CD1c-positive myeloid dendritic cell (primary cell): ENCODE results near the gene STEAP1B.
"Not testable (repeated sequence)": the region's sequence is repeated elsewhere in the genome, so short reads cannot be mapped to it uniquely, and the experiment has no call there.

Experiments
- DNase-seq: peaks from one replicate; pipeline ENCODE4 v3.0.0-alpha.2; 2016; ENCODE audit errors: extremely low spot score

The STEAP1B gene

DNA sequence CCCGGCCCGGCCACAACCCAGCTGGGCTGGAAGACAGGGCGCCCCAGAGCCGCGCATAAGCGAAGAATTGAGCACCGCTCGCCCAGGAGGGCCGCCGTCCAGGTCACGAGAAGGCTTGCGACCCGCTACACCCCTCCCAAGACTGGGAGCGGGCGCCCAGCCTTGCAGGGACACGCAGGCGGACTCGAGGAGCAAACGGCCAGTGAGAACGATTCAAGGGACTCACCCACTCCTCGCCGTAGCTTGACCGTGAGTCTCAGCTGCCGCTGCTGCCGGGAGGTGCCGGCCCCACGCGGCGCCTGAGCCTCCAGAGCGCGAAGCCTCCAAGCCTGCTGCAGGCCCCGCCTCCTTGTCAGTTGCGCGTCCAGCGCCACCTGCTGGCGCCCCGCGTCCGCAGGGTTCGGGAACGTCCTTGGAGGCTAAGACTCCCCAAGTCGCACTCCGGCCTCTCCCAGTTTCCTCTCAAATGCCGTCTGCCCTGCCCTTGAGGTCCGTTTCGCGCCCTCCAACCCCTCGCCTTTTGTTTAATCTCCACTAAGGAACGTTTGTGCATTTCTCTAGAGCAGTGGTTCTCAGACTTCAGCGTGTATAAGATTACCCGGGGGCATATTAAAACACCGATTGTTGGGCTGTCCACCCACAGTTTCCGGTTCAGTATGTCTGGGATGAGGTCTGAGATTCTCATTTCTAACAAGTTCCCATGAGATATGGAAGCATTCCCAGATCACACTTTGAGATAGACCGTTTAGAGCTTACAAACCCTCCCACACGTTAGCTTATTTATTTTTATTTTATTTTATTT lies at the start of gene STEAP1B:
STEAP1B (minus strand) TSS at position 301 of the 802 bp plus-strand sequence. CDS start 5,333 bp downstream, outside the sequence.
- DNase-seq: peak; percentile 91

DNA sequence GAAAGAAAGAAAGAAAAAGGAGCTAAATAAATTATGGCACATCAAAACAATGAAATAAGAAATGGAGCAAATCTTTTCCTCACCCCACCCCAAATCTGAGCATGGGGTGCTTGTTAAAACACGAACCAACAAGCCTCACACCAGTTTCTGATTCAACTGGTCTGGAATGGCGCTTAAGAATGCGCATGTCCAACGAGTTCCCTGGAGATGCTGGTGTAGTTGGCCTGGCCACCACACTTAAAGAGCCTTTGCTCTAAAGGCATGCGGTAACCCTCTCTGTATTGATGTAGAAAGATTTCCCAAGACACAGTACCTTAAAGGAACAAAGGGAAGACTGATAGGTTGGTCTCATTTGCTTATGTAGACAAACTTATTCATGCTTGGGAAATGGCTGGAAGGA lies 49.1 kb upstream of the STEAP1B start:
- DNase-seq: no peak

DNA sequence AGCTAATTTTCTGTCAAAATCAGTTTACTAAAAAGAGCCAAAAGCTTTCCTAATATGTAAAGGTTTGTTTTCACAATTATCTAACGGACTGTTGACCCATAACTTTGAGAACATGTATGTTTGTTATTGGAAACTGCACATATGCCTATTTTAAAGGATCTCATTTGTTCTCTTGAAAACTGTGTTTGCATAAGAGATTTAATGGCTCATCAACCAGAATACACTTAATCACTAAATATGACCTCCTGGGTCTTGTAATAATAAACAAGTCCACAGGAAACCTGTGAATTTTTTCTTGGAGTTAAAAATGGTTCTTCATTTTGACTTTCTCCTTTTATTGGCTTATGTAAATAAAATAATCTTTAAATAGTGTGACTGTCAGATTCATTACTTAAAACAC lies 48.3 kb upstream of the STEAP1B start:
- no peak for DNase-seq

DNA sequence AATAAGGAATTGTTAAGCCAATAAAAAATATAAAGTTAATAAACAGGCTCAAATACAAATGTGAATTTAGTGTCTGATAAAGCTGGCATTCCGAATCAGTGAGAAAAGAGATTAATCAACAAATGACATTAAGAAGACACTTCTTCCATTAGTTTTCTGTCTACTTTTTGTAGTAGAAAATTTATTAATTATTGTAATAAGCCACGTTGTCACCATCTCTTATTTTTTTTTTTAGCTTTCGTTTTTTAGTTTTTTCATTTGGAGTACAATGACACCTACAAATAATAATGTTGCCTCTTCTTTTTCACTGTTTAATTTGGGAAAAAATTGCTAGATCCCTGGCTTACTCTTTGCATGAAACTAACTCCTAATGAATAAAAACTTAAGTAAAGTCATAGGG lies 46.8 kb upstream of the STEAP1B start:
- DNase-seq: no peak

DNA sequence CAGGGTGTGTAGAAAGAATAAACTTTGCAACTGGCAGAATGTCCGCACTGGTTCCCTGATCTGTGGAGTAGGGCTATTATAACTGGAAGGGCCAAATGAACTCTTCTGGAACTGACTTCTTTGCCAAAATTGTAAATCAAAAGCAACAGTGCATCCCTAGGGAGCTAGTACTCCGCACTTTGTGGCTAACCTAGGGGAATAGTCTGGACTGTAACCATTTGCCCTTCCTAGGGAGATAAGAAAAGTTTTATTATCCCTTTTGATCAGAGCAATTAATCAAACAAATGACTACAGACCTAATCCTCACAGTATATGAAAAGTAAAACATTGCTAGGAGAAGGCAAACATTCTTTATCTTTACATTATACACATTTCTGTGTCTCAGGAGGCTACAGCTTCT lies 45.5 kb upstream of the STEAP1B start:
- DNase-seq: no peak

DNA sequence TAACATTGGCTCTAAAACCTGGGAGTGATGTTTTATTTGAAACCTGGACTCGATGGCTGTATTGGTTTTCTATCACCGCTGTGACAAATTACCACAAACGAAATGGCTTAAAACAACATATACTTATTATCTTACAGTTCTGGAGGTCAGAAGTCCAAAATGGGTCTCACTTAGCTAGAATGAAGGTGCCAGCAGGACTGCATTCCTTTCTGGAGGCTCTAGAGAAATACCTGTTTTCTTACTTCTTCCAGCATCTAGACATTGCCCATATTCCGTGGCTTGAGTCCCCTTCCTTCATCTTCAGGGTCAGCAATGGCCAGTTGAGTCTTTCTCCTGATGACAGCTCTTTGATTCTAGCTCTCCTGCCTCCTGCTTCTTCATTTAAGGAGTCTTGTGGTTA lies 44.3 kb upstream of the STEAP1B start:
- DNase-seq: no peak

DNA sequence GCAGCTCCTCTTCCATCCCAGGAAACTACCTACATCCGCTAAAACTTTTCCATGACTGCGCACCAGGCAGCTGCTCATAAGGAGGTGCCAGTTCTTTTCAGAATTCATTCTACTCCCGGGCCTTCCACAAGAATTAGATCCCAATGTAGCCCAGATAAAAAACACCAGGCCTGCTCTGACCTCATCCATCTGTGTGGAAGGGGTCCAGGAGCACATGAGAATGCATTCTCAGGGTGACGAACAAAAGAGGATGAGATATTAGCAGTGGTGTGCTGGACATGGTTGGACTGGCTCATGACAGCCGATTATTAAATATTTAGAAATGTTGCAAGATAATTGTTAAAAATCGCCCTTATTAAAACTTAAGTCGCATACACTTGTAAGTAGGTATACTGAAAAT lies 43.2 kb upstream of the STEAP1B start:
- DNase-seq: no peak

DNA sequence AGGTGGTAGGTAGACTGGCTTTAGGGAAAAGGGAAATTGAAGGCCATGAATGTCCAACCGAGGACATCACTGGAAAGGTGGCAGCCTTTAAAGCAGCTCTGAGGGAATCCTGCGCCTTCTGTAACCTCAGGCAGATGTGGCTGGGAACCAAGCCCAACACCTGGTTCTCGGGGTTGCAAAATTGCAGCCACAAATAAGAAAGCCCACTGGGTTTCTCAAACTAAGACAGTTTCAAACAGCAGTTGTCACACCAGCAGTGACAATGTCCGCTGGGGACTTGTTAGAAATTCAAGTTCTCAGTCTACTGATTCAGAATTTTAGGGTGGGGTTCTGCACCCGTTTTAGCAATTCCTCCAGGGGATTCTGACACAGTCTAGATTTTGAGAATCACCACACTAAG lies 42.7 kb upstream of the STEAP1B start:
- no peak for DNase-seq

DNA sequence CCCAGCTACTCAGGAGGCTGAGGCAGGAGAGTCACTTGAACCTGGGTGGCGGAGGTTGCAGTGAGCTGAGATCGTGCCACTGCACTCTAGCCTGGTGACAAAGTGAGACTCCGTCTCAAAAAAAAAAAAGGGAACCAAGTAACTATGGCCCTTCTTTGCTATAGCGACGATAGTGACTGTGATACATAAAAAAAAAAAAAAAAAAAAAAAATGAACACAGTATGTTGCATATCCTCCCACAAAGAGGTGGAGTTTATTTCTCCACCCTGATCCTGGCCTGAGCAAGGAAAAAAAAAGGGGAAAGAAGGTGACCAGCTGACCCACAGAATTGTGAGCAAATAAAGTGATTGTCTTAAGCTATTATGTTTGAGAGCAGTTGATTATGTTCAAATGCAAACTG lies 42.3 kb upstream of the STEAP1B start:
- peak; percentile 23 for DNase-seq

DNA sequence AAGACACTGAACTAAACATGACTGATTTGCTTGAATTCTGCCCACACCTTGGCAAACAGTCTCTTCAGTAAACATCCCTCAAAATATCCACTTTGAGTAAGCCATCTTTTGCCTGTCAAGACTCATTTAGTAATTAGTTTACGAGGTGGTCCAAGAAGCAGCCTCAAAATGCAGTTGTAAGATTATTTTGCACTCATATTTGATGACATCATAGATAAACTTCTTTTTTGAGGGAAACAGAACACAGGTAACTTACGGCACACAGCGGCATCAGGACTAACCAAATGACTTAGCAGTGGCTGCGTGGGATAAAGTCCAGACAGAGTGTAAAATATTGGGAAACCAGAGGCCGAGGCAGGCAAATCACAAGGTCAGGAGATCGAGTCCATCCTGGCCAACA lies 41.8 kb upstream of the STEAP1B start:
- DNase-seq: no peak

DNA sequence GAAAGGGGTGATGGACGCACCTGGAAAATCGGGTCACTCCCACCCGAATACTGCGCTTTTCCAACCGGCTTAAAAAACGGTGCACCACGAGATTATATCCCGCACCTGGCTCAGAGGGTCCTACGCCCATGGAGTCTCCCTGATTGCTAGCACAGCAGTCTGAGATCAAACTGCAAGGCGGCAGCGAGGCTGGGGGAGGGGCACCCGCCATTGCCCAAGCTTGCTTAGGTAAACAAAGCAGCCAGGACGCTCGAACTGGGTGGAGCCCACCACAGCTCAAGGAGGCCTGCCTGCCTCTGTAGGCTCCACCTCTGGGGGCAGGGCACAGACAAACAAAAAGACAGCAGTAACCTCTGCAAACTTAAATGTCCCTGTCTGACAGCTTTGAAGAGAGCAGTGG lies 28.5 kb upstream of the STEAP1B start:
- not testable (repeated sequence) for DNase-seq

DNA sequence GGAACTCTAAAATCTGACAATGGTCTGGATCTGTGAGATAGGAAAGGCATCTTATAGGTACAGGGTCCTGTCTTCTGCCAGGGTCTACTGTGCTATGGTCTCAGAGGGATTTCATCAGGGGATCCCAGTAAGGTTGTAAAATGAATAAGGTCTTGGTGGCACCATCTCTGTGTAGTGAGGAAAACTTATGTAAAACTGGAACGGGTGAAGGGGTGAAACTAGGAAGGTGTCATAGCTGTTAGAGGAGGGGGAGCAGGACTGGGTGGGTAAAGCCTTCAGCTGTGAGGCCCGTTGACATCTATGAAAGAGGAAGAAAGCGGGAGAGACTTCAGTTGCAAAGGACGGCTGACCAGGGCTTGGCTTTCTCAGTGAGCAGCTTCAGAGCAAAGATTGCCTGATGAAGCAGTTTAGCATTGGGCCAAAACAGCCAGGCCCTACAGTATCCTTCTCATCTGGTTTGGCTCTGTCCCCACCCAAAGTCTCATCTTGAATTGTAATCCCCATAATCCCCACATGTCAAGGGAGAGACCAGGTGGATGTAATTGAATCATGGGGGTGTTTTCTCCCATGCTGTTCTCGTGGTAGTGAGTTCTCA lies 24.5 kb upstream of the STEAP1B start:
- not testable (repeated sequence) for DNase-seq

DNA sequence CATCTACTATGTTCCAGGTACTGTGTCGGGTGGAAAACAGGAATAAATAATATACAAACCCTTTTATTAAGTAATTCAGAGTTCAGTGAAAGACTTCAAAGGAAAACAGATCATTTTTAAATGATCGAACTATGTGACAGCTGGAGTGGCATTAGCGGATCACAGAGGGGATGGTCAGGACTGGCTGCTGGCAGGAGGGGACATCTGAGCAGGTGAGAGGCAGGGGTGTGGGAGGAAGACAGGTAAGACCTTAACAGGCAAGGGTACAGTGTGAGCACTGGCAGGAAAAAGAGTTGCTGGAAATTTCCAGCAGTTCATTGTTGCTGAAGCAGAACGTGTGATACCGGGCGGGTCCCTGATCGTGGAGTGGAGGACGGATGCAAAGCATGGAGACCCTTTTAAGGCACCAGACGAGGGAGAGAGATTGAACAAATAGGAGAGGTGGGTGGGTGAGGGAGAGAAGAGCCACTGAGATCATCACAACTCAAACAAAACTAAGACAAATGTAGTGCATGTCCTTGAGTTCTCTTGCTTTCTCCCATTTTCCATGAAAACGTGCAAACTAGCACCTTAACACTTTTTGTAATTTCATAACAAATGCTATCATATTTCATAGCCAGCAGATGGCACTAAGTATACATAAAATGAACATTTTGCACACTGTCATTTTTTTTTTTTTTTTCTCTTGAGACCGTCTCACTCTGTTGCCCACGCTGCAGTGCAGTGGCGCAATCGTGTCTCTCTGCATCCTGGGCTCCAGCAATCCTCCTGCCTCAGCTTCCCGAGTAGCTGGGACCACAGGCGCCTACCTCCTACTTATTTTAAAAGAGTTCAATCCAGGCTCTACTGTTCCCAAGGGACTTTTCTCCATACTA lies 23.7 kb upstream of the STEAP1B start:
- peak; percentile 40 for DNase-seq

DNA sequence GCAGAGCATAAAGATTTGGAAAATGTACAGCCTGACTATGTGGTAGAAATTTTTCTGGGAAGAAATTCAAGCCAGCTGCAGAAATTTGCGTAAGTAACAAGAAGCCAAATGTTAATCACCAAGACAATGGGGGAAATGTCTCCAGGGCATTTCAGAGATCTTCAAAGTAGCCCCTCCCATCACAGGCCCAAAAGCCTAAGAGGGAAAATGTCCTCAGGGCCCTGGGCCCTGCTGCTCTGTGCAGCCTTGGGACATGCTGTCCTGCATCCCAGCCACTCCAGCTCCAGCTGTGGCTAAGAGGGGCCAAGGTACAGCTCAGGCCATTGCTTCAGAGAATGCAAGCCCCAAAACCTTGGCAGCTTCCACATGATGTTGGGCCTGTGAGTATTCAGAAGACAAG lies 19.6 kb upstream of the STEAP1B start:
- DNase-seq: not testable (repeated sequence)

DNA sequence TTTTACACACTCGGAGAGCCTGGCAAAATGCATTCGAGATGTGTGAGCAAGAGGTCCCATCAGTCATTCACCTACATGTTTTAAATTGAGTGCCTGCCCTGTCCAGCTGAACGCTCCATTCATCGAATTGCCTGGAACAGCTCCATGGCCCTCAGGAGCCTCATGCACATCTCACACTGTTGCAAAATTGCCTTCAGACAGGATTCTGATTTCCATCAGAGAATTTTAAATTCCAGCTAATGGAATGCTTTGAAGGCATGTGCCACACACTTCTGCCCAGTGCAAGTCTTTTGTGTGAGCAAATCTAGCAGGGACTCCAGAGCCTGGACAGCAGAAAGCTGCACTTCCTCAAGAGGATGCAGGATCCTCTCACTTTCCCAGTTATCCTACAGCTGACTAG lies 17.0 kb upstream of the STEAP1B start:
- DNase-seq: not testable (repeated sequence)

DNA sequence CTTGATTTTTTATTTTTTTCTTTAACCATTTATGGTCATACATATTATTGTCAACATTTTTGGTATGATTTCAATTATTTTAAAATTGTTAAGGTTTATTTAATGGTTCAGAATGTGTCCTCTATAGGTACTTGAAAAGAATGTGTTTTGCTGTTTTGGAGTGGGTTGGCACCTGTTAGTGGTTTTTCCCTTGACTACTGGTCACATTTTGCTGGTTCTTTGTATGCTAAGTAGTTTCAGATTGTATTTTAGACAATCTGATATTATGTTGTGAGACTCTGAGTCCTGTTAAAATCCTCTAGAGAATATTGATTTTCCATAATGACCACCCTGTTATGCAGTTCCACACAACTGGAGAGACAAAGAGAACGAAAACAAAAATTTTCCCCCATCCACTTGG lies 15.0 kb upstream of the STEAP1B start:
- not testable (repeated sequence) for DNase-seq

DNA sequence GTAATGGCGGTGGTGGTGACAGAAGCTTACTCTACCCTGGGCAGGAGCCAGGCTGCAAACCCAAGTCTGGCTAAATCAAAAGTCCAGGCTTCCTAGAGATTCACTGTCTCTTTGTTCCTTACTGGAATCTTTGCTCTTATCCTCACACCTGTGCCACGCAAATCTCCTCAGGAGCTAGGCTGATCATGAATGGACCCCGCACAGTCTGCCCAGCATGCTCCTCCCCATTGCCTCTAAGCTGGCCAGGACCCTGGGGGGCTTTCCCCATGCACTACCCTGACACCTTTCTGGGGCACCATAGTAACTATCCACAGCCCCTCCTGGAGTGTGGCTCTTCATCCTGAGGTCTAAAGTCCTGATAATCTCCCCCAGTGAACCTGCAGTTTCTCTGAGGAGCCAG lies 7.3 kb upstream of the STEAP1B start:
- DNase-seq: not testable (repeated sequence)

DNA sequence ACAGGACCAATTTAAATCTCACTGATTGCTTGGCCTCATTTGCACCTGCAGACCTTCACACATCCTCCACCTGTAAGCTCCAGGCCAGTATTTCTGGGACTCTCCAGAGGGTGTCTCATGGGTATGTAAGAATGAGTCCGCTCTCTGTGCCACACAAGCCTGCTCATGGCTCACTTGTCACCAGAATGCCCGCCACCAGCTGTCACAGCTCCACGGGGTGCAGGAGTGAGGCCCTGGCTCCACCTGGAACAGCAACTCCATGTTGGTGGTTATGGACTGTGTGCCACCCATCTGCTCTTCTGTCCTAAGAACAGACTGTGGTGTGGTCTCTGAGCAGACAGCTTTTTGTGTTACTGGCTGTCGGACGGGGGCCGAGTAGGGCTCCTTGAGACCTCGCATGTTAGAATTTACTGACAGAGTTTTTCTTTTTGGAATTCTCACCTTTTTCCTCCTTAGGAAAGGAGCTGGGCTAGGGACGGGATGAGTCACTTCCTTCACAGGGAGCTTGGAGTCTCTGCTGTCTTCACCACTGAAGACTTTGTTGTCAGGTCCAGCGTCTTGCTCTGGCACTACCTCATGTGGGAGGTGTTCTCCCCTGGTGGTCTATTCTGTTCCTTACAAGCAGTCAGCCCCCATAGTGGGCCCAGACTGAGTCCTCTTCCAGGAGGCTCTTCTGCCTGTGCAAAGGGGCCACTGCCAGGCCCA lies 6.5 kb upstream of the STEAP1B start:
- DNase-seq: not testable (repeated sequence)

DNA sequence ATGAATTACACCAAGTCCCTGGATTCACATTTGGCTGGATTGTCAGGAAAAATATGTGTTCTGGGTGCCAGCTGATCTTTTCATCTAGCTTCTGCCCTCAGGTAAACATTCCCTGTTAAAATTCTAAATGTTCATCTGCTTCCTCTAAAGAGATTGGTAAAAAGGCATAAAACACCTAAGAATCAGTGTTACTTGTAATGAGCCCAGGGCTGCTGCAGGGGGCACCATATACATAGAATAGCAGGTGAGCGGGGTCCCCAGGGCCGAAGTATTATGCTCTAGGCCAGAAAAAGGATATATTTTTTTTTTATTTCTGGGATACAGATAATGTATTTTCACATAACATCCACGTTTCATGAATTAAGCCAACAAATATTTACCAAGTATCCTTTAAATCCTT lies 4.5 kb upstream of the STEAP1B start:
- not testable (repeated sequence) for DNase-seq

DNA sequence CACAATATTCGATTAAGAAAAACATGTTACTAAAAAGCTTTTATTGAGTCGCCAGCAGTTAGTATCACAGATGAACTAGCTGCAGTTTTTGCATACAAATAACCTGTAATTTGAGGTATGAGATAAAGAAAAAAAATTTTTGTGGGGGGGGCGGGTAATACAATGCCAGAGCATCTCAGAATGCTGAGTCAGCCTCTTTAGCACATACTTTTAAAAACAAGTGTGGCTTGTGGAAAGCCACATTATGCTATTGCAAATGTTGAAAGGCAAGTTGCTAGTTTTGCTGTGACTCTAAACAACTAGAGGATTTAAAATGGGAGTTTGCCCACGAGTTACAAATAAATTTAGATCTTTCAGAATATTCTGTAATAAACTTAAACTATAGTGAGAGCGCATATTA lies 2.1 kb upstream of the STEAP1B start:
- not testable (repeated sequence) for DNase-seq

DNA sequence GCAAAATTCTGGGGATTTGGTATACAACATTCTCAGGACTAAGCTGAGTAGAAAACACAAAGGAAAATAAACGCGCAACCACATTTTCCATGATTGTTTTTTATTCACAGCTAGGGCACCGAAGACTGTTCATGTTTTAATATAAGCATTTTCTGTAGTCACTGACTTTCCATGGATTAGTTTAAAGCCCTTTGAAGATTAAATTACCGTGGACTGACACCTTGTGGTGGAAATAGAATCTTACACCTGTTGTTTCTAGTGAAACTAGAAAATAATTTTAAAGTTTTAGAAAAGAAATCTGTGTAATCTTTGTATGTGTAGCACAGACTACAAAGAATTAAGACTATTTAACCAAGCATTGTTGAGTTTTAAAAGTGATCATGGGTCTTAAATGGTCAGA lies 1.3 kb upstream of the STEAP1B start:
- peak; percentile 33 for DNase-seq

DNA sequence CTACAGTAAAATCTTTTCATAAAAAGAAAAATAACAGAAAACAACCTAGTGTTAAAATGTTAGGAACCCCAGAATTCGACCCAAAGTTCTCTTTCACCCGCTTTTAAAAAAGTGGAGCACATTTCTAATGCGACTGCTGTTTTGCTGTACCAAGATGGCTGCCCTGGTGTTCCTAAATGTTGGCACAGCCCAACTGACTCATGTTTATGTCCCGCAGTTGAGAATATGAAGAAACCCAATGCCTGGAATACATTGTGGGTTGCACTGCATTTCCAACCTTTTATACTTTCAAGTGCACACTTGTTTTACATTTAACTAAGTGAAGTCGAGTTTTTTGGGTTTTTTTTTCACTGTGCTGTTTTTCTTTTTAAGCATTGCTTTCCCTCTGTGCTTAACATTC lies 944 bp downstream of the STEAP1B start:
- DNase-seq: no peak
